HCT116 (cell line): Measurements from ENCODE around the gene DNM3. TPM values are rescaled to one million over a fixed set of nuclear protein-coding genes. Genes with fewer than 3 reads are reported as not detected.

ENCODE experiments used
- ATAC-seq: fragments of 200-7000 bp; cut with Tn5 transposase; 2 replicates; pipeline ENCODE4 v1.9.1; 2020; ENCODE audit warnings: mild to moderate bottlenecking, moderate library complexity
- BruUV-seq: library from RNA; stranded (reverse); fragments of 400-500 nt; replicated peaks from 2 replicates; lab custom pipeline; 2021; lab: Mats Ljungman, UMichigan
- CTCF ChIA-PET: fragments of 300-600 bp; sonication (Branson Sonifier 250); formaldehyde crosslinking; loops from one replicate; lab custom pipeline; 2021; ENCODE audit warnings: antibody characterized with exemption; lab: Charles Lee
- POLR2A ChIA-PET: fragments of 300-600, 350-600 bp; sonication (Branson Sonifier 250); formaldehyde crosslinking; loops from one replicate; lab custom pipeline; 2021; ENCODE audit warnings: antibody characterized with exemption; lab: Charles Lee
- RAD21 ChIA-PET, 2 experiments: fragments of 300-600 bp; sonication (Branson Sonifier 250); formaldehyde crosslinking; loops; one replicate each; lab custom pipeline; 2023; ENCODE audit warnings: low total read pairs in 2 of 2; ENCODE audit not compliant: uncharacterized antibody in 2 of 2, unreplicated experiment in 2 of 2, low non-redundant PET in 1 of 2; lab: Charles Lee
- DNase-seq: peaks from one replicate; pipeline ENCODE4 v3.0.0-alpha.2; 2010; ENCODE audit warnings: low read depth, low spot score
- H2AFZ ChIP-seq: fragments of 200-600 bp; shearing (Covaris generic), sonication (generic); 2 replicates; pipeline ENCODE4 v1.6.1; 2017; ENCODE audit warnings: low read depth, mixed run types, mixed read lengths, antibody characterized with exemption, low read length; ENCODE audit not compliant: poor library complexity, severe bottlenecking
- H3K27ac ChIP-seq: 2 replicates; pipeline ENCODE4 v1.5.1; 2012; ENCODE audit warnings: low read depth, low read length
- H3K27me3 ChIP-seq: fragments of 200-600 bp; sonication (generic); 2 replicates; pipeline ENCODE4 v1.6.1; 2016; ENCODE audit warnings: mixed run types, low read length, mixed read lengths; ENCODE audit not compliant: insufficient read depth
- H3K36me3 ChIP-seq, 2 experiments: fragments of 200-500 bp in 1 of 2; fragments of 200-600 bp in 1 of 2; sonication (Bioruptor generic) in 1 of 2; sonication (generic) in 1 of 2; 2 replicates each; pipeline versions ENCODE4 v1.5.1 to v1.6.1; 2014 to 2016; ENCODE audit warnings: low read length in 2 of 2, inconsistent platforms in 1 of 2, mixed read lengths in 1 of 2, mixed run types in 1 of 2; ENCODE audit not compliant: insufficient read depth in 2 of 2, control insufficient read depth in 1 of 2
- H3K4me1 ChIP-seq, 2 experiments: fragments of 200-600 bp in 1 of 2; sonication (generic) in 1 of 2; 2 replicates each; pipeline versions ENCODE4 v1.5.1 to v1.6.1; 2012 to 2017; ENCODE audit warnings: low read length in 2 of 2, inconsistent platforms in 1 of 2, mild to moderate bottlenecking in 1 of 2, mixed read lengths in 1 of 2, mixed run types in 1 of 2, moderate library complexity in 1 of 2; ENCODE audit not compliant: insufficient read depth in 2 of 2, control insufficient read depth in 1 of 2
- H3K4me2 ChIP-seq: fragments of 200-600 bp; sonication (generic); 2 replicates; pipeline ENCODE4 v1.6.1; 2017; ENCODE audit warnings: mixed run types, low read length, mixed read lengths
- H3K4me3 ChIP-seq, 2 experiments: fragments of 200-600 bp in 1 of 2; sonication (generic) in 1 of 2; replicated peaks in 1 of 2; 2 replicates each; pipeline ENCODE4 v1.5.1; 2011 to 2016; ENCODE audit warnings: low read length in 2 of 2, control low read depth in 1 of 2, low read depth in 1 of 2, mild to moderate bottlenecking in 1 of 2, mixed read lengths in 1 of 2, mixed run types in 1 of 2
- H3K79me2 ChIP-seq: fragments of 200-600 bp; sonication (generic); 2 replicates; pipeline ENCODE4 v1.6.1; 2017; ENCODE audit warnings: mild to moderate bottlenecking, mixed run types, low read length, moderate library complexity, mixed read lengths; ENCODE audit not compliant: insufficient read depth
- H3K9ac ChIP-seq: fragments of 200-600 bp; sonication (generic); 2 replicates; pipeline ENCODE4 v1.6.1; 2016; ENCODE audit warnings: low read length, mixed read lengths
- H3K9me2 ChIP-seq: fragments of 200-600 bp; sonication (generic), shearing (Covaris generic); 2 replicates; pipeline ENCODE4 v1.6.1; 2017; ENCODE audit warnings: mixed run types, mild to moderate bottlenecking, moderate library complexity; ENCODE audit not compliant: insufficient read depth
- H3K9me3 ChIP-seq, 2 experiments: fragments of 200-500 bp in 1 of 2; fragments of 200-600 bp in 1 of 2; sonication (Bioruptor generic) in 1 of 2; sonication (generic) in 1 of 2; 2 replicates each; pipeline ENCODE4 v1.6.1; 2014 to 2017; ENCODE audit warnings: low read length in 2 of 2, mixed read lengths in 2 of 2, inconsistent platforms in 1 of 2, low read depth in 1 of 2, mild to moderate bottlenecking in 1 of 2, mixed run types in 1 of 2, moderate library complexity in 1 of 2; ENCODE audit not compliant: control insufficient read depth in 1 of 2, insufficient read depth in 1 of 2
- H4K20me1 ChIP-seq: fragments of 200-600 bp; sonication (generic), shearing (Covaris generic); 2 replicates; pipeline ENCODE4 v1.6.1; 2017; ENCODE audit warnings: mixed run types, mild to moderate bottlenecking, moderate library complexity; ENCODE audit not compliant: insufficient read depth
- CBX3 ChIP-seq: IDR thresholded peaks from 2 replicates; pipeline ENCODE4 v1.6.1; 2012; ENCODE audit warnings: low read depth
- CEBPB ChIP-seq: IDR thresholded peaks from 2 replicates; pipeline ENCODE4 v1.6.1; 2012; ENCODE audit warnings: low read depth
- ELF1 ChIP-seq: IDR thresholded peaks from 2 replicates; pipeline ENCODE4 v1.6.1; 2012; ENCODE audit warnings: low read depth, borderline replicate concordance
- FOSL1 ChIP-seq: IDR thresholded peaks from 2 replicates; pipeline ENCODE4 v1.6.1; 2012; ENCODE audit warnings: low read depth
- JUND ChIP-seq: IDR thresholded peaks from 2 replicates; pipeline ENCODE4 v1.6.1; 2012
- POLR2AphosphoS5 ChIP-seq: IDR thresholded peaks from 2 replicates; pipeline ENCODE4 v1.6.1; 2011; ENCODE audit warnings: mild to moderate bottlenecking, low read depth, low read length, moderate library complexity
- RAD21 ChIP-seq: IDR thresholded peaks from 2 replicates; pipeline ENCODE4 v1.6.1; 2012; ENCODE audit warnings: low read depth, mild to moderate bottlenecking
- SIN3A ChIP-seq: IDR thresholded peaks from 2 replicates; pipeline ENCODE4 v1.6.1; 2012; ENCODE audit warnings: low read depth
- SP1 ChIP-seq: IDR thresholded peaks from 2 replicates; pipeline ENCODE4 v1.6.1; 2012; ENCODE audit warnings: low read depth
- SRF ChIP-seq: IDR thresholded peaks from 2 replicates; pipeline ENCODE4 v1.6.1; 2012; ENCODE audit warnings: low read depth
- YY1 ChIP-seq: IDR thresholded peaks from 2 replicates; pipeline ENCODE4 v1.6.1; 2011; ENCODE audit warnings: low read length, low read depth, moderate library complexity, mild to moderate bottlenecking; ENCODE audit not compliant: insufficient replicate concordance; ENCODE audit errors: extremely low read depth
- ZNF274 ChIP-seq: fragments of 200-500 bp; sonication (Bioruptor generic); IDR thresholded peaks from 2 replicates; pipeline ENCODE4 v1.6.1; 2014; ENCODE audit warnings: mild to moderate bottlenecking, low read depth, low read length, inconsistent platforms
- intact Hi-C: fragments of 100-400 bp; cut with micrococcal nuclease; formaldehyde crosslinking; loops from 2 replicates; pipeline ENCODE4 v1.10.0; 2022
- total RNA-seq: library from RNA; stranded (reverse); gene quantifications from one replicate; pipeline ENCODE4 v1.2.1, GENCODE V29; 2021; ENCODE audit not compliant: unreplicated experiment
- TF ChIP-seq, protein P1 (sequence below): IDR thresholded peaks from 2 replicates; pipeline ENCODE4 v1.6.1; 2012
- TF ChIP-seq, protein P2 (sequence below): IDR thresholded peaks from 2 replicates; pipeline ENCODE4 v1.6.1; 2012; ENCODE audit warnings: low read depth

Gene DNM3
- total RNA-seq, 1 experiment from 2014 or later, result 3.1 TPM

DNA sequence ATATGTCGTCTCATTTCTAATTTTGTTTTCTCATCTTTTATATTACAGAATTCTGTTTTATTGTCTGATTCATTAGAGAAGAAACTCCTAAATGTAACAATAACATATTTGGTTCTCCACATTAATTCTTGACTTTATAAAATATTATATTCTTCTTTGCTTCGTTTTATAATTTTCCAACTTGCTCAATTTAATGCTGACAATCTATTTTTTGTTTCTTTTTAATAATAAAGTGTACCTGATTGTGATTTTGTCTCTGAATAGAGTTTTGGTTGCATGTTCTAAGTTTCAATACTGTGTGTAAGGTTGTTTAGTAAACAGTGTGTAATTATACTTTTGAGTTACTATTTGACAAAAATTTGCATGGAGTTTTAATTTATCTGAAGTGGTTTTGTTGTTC is 448.1 kb downstream of the DNM3 start:
- no peak overlapping the region for H3K4me2 ChIP-seq
- intact Hi-C loops, result no loop called here
- no peak for TF ChIP-seq ELF1
- no peak for TF ChIP-seq YY1
- TF ChIP-seq FOSL1, result no peak
- no peak for TF ChIP-seq CEBPB
- TF ChIP-seq, protein P1, sequence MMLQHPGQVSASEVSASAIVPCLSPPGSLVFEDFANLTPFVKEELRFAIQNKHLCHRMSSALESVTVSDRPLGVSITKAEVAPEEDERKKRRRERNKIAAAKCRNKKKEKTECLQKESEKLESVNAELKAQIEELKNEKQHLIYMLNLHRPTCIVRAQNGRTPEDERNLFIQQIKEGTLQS, result no peak
- TF ChIP-seq, protein P2, sequence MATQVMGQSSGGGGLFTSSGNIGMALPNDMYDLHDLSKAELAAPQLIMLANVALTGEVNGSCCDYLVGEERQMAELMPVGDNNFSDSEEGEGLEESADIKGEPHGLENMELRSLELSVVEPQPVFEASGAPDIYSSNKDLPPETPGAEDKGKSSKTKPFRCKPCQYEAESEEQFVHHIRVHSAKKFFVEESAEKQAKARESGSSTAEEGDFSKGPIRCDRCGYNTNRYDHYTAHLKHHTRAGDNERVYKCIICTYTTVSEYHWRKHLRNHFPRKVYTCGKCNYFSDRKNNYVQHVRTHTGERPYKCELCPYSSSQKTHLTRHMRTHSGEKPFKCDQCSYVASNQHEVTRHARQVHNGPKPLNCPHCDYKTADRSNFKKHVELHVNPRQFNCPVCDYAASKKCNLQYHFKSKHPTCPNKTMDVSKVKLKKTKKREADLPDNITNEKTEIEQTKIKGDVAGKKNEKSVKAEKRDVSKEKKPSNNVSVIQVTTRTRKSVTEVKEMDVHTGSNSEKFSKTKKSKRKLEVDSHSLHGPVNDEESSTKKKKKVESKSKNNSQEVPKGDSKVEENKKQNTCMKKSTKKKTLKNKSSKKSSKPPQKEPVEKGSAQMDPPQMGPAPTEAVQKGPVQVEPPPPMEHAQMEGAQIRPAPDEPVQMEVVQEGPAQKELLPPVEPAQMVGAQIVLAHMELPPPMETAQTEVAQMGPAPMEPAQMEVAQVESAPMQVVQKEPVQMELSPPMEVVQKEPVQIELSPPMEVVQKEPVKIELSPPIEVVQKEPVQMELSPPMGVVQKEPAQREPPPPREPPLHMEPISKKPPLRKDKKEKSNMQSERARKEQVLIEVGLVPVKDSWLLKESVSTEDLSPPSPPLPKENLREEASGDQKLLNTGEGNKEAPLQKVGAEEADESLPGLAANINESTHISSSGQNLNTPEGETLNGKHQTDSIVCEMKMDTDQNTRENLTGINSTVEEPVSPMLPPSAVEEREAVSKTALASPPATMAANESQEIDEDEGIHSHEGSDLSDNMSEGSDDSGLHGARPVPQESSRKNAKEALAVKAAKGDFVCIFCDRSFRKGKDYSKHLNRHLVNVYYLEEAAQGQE, result no peak
- no peak for TF ChIP-seq JUND
- TF ChIP-seq ZNF274, result no peak
- TF ChIP-seq POLR2AphosphoS5, result no peak
- TF ChIP-seq SIN3A, result no peak
- no peak for TF ChIP-seq SP1
- TF ChIP-seq RAD21, result no peak
- TF ChIP-seq SRF, result no peak
- TF ChIP-seq CBX3, result no peak
- TF ChIP-seq, all 23 proteins: peak for 0
- no TSS peak for BruUV-seq
- Histone ChIP-seq H3K9me2 (no peaks in the 10 kb centered on the region), H3K27ac (no peak overlapping the region), H3K9me3 (no peaks in the 10 kb centered on the region), H3K79me2 (no peaks in the 10 kb centered on the region), H3K27me3 (no peaks in the 10 kb centered on the region), H4K20me1 (no peaks in the 10 kb centered on the region), H3K4me3 (no peak overlapping the region), H3K4me1 (no peaks in the 10 kb centered on the region), H3K9ac (no peak overlapping the region), H3K36me3 (no peaks in the 10 kb centered on the region), H2AFZ (no peak overlapping the region)
- ChIA-PET CTCF (no interaction called here), POLR2A (no interaction called here), RAD21 (no interaction called here)
- DNase-seq (no peak), ATAC-seq (no peak)
